ENCODE results near the gene IL6ST.
A peak's percentile ranks its signal among the peaks of the same experiment; 100 is the strongest.

The IL6ST gene

GRCh38 chr5:55919625-55920024 lies 75.1 kb downstream of the IL6ST start:
- no peak for DNase-seq (ENCODE audit: low read depth)

GRCh38 chr5:55918087-55919035 lies 76.4 kb downstream of the IL6ST start:
- DNase-seq (ENCODE audit: low read depth) = no peak

DNA sequence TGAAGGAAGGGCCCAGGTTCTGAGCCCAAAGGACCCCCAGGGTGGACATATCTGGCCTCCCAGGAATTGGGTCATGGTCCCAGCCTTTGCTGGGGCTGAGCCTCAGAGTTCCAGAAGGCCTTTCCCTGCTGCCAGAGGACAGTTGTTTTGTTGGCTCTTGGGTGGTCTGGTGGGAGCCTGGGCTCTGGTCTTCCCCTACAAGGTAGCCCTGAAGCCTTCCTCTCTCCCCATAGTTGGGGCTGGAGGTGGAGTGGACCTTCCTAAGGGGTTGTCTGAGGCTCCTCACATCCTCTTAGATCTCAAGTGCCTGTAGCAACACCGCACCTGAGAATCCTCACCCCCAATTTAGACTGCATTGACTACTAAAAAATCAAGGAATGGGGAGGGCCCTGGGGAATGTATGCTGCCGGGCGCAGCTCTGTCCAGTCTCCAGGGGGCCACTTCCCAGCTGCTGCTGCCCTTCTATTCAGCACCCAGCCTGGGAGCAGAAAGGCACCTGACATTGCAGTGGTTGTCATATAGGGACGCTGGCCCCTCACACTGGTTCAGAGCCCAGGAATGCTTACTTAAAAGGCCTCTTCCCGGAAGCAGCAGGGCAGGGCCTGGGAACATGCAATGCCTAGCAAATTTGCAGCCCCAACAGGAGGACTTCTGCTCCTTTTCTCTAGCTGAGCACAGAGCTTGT lies 77.2 kb downstream of the IL6ST start:
- DNase-seq (ENCODE audit: low read depth) = no peak

- DNase-seq (ENCODE audit: low read depth) = no peak
Observed at GRCh38 chr5:55916986-55917385, 77.8 kb downstream of the IL6ST start.

DNA sequence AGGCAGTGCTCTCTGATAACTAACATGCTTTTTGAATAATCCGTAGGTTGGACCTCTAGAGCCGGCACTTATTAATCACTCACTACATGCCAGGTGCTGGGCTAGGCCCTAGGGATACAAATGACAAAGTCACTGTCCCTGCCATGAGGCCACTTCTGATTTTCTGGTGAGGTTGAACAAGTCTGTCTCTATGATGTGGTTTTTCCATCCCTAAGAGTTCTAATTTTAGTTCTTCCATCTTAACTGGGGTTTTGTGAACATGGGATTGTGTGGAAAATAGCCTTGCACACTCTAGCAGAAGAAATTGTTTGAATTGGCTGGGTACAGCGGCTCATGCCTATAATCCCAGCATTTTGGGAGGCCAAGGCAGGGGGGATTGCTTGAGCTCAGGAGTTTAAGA lies 79.0 kb downstream of the IL6ST start:
- DNase-seq (ENCODE audit: low read depth) = no peak

DNA sequence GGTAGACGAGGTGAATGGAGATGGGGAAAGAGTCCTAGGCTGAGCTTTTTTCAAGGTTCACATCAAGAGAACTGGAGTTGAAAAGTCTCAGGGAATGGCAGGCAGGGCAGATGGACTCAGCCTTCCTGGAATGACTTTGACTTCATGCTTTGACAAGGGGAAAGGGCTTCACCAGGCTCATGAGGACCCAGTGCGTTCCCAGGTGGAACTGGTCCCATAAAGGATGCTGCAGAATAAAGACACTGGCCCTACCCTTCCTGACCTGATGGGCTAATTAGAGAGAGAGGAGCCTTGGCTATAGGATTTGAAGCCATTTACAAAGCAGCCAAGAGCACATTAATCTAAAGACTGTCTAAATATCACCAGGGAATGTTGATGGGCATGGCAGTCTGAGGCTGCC lies 79.8 kb downstream of the IL6ST start:
- no peak for DNase-seq (ENCODE audit: low read depth)

DNA sequence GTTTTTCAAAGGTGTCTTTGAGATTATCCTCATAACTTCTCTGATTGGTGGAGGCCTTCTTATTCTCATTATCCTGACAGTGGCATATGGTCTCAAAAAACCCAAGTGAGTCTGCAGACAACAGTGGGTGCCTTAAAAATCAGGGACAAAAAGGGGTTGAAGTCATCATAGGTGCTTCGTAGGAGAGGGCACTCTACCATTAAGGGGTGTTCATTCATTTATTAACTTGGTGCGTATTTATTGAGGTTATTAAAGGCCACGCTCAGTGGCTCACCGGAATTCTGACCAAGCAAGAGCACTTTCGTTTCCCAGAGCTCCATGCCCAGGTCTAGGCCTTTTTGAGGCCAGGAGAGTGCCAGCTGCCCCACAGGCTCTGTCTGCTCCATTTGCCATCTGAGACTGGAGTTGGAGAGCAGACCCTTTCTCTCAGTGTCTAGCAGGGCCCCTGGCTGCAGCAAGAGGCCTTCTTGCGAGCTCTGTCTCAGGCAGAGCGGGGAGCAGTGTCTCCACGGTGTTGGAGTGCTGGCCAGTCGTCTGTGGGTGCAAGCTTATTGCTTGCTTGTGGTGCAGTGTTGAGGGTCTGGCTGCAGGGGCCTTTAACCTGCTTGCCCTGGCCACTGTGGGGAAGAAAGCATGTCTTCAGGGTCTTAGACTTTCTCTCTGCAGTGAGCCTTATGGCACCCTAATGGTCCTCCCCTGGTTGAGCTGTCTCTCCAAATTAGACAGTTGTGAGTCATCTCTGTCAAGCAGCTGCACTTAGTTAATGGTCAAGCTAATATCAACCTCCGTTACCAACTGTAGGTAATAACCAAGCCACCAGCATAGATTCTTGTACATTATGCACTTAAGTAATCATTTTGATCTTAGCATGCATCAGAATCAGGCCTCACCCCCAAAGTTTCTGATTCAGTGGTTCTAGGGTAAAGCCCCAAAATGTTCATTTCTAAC lies 81.0 kb downstream of the IL6ST start:
- no peak for DNase-seq (ENCODE audit: low read depth)

GRCh38 chr5:55911784-55912653 lies 82.7 kb downstream of the IL6ST start:
- no peak for DNase-seq (ENCODE audit: low read depth)

- DNase-seq (ENCODE audit: low read depth) = no peak
Observed at GRCh38 chr5:55908804-55909203, 86.0 kb downstream of the IL6ST start.

DNA sequence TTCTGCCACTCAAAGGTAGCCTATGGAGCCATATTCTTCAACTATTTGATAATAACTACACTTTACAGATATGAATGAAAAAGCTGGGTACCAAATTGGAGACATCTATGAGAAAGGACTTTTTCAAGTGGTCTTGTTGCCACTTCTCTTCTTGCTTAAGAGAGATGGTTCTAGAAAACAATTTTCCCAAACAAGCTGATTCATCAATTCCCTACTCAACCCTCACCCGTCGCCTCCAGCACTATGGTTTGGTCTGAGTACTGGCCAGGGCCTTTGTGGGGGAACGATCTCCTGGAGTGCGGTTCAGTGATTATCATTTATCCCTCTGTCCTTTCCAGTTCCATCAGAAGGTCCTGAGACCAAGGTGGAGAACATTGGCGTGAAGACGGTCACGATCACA lies 86.8 kb downstream of the IL6ST start:
- DNase-seq (ENCODE audit: low read depth) = no peak

DNA sequence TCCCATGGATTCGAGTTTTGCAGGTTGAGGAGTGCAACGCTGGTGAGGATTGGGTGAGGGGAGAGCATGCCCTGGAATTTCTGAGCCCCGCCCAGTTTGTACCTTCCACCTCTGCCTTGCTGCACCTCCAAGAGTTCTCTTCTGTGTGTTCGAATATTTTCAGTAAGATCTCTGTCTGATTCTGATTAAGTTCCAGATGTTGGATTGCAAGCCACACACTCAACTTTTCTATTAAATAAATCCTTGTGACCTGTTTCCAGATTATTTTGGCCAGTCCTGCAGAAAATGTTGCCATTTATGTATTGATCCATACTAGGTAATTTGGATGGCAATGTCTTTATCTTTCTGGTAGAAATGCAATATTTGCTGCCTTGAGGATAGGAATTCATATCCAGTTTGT lies 89.5 kb downstream of the IL6ST start:
- DNase-seq (ENCODE audit: low read depth) = no peak

GRCh38 chr5:55904152-55904551 lies 90.6 kb downstream of the IL6ST start:
- DNase-seq (ENCODE audit: low read depth) = no peak

DNA sequence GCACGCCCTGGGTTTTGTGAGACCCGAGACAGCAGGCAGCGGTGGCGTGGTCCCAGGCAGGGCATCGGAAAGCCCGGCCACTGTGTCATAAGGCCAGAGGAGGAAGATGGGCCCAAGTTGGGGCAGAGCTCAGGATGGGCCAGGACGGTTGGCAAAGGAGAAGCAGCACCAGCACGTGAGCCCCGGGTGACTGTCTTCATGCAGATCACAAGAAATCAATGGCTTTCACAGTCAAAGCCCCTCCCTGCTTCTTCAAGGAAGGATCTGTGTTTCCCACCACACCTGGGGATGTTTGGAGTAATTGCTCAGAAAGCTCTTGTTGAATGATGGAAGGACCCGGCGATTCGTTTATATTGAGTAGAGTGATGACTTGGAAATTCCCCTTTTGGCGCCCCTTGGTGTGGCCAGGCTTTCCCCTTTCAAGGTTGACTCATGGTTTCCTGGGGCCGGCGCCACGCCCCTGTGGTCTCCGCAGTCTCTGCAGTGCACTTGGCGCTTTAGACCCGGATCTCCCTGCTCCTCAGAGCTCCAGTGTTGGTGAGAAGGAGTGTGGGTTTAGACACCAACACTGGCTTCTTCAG lies 91.6 kb downstream of the IL6ST start:
- DNase-seq (ENCODE audit: low read depth) = peak; percentile 51

- no peak for DNase-seq (ENCODE audit: low read depth)
Observed at GRCh38 chr5:55902696-55903095, 92.1 kb downstream of the IL6ST start.

GRCh38 chr5:55900776-55901175 lies 94.0 kb downstream of the IL6ST start:
- DNase-seq (ENCODE audit: low read depth) = no peak

DNA sequence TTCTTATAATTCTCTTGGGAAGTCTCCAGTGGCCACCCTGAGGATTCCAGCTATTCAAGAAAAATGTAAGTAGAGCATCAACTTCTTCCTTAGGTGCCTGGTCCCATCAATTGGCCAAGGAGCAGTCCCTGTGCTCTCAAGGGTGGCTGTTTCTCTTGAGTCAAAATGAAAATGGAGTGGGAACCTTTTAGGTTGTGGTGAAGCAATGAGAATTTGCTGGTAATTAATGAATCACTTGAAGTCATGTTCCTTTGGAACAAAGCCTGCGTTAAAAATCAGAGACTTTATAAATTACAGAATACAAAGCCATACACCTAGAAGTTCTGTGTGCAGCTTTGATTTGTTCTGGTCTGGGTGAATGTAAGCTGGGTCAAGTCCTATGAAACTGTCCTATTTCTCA lies 94.7 kb downstream of the IL6ST start:
- DNase-seq (ENCODE audit: low read depth) = no peak

GRCh38 chr5:55899344-55899743 lies 95.4 kb downstream of the IL6ST start:
- DNase-seq (ENCODE audit: low read depth) = no peak

DNA sequence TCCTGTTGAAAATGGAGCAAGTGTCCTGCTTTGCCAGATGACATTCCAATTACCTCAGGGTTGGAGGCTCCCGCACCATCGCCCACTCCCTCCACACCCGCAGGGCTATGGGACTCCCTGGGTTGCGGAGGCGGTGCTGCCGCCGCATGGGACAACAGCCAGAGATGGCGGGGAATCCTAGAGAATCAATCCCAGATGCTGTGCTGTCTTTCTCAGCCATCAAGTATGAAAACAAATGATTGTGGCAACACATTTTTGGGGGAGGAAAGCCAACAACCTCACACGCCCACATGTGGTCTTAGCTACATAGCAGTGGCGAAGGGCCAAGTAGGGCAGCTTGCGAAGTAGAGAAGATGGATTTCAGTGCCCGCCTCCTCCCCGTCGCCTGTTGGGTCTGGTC lies 96.9 kb downstream of the IL6ST start:
- DNase-seq (ENCODE audit: low read depth) = peak; percentile 9

DNA sequence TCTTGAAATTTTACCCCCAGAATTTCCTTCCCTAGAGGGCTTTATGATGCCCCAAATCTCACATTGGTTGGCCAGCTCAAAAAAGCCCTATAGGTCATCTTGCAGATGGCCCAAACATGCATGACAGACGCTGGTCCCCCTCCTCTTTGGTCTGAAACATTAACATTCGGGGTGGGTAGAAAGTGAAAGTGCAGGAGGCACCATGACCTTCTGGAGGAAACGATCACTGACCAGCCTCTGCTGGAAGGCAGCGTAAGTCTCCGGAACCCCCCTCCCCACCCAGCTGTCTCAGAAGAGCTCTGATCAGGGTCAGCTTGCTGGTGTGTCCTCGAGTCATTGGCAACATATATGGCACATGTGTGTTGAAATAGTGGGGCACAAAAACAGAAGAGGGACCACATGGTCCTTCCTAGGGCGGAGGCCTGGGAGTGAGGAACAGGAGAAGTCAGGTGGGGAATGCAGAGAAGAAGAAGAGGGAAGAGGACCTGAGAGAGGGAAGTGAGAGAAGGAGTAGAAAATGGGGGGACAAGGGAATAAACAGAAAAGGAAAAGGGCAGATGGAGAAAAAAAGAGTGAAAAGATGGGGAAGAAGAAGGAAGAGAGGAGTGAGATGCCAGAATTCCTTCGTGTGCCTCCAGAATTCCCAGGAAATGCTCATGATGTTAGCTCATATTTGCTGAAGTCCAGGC lies 97.4 kb downstream of the IL6ST start:
- no peak for DNase-seq (ENCODE audit: low read depth)

GRCh38 chr5:55896663-55897062 lies 98.1 kb downstream of the IL6ST start:
- no peak for DNase-seq (ENCODE audit: low read depth)
